Articular chondrocyte of knee joint (primary cell): ENCODE data around the gene CD300LG. TPM values are rescaled to one million over a fixed set of nuclear protein-coding genes. Genes with fewer than 3 reads are reported as not detected.

Experiments
- total RNA-seq: library from RNA; depleted of rRNA; stranded (reverse); fragments of >200 nt; gene quantifications from 2 replicates; pipeline ENCODE4 v1.2.3, GENCODE V29; 2012

CD300LG gene, protein sequence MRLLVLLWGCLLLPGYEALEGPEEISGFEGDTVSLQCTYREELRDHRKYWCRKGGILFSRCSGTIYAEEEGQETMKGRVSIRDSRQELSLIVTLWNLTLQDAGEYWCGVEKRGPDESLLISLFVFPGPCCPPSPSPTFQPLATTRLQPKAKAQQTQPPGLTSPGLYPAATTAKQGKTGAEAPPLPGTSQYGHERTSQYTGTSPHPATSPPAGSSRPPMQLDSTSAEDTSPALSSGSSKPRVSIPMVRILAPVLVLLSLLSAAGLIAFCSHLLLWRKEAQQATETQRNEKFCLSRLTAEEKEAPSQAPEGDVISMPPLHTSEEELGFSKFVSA
- total RNA-seq = not detected in 2 replicates

DNA sequence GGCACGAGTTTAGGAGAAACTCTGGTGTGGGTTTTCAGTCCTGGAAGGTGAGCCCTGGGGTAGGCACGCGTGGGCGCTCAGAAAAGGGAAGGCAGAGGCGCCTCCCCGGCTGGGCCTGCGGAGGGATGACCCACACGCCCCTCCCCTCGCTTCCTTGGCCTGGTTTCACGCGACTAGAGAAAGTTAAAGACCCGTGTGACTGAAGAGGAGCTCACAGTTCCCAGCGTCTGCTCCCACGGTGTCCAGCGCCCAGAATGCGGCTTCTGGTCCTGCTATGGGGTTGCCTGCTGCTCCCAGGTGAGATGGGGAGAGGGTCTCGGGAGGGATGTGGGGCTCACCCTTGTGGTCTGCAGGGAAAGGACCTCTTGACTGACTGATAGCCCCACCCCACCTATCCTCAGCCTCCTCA lies at the start of gene CD300LG:
Gene CD300LG, plus strand, starts transcription at position 214 of the 409 bp plus-strand sequence. Its CDS starts 41 bp downstream, at position 255.

DNA sequence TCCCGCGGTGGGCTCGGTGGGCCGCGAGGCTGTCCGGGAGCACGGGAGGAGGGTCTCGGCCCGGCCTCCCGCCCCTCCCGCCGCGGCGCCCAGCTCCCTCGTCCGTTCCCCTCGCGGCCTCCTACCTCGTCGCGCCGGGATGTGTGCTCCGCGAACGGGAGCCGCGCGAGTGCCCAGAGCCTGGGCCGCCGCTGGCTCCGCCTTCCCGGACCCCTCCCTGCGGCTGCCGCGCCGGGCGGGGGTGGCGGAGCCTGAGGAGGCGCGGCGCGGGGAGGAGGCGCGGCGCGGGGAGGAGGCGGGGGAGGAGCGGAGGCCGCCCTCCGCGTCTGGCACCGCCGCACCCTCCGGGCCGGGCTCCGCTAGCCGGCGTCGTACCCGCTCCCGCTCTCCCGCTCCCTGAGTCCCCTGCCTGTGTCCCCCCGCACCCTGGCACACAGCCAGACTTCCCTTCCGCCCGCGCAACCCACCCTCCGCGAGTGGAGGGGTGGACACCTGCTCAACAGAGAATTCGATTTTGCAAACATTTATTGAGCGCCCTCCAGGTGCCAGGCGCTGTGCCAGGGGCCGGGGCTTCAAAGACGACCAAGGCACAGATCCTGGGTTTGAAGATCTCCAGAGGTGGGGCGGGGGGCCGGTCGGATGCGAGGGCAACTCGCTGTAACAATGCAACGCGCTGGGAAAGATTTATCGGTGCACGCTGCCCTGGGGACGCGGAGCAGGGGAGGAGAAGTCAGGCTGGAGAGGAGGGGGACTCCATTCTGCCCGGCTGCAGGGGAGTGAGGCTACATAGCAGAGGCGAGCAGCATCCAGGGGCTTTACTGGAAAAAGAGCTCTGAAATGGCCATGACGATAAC lies 13.8 kb upstream of the CD300LG start, which contains the start of gene MPP3:
Gene MPP3, minus strand, starts transcription at position 171 of the 854 bp plus-strand sequence. CDS start 1,240 bp downstream, outside the sequence.

DNA sequence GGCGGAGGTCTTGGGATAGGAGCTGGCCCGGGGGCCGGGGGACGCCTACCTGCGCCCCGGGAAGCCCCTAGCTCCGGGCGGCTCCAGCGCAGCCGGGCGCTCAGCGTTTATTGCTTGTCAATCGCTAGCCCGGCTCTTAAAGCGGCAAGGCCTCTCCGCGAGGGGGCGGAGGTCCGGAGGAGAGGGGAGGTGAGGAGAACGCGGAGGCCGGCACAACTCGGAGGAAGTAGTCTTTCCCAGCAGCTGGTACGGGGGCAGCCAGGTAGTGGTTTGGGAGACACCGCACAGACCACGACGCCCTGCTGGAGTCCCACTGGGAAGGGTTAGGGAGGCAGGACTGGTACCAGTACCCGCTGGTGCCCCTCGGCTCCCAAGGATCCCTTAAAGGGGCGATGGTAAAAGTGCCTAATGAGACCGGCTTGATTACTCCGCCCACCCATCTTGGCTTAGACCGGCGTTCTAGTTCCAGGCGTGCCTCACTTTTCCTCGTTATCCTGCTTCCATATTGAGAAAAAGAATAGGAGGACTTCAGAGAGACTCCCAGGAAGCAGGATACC lies 60.5 kb downstream of the CD300LG start, which contains the start of gene MPP2:
Gene MPP2, minus strand, starts transcription at position 112 of the 557 bp plus-strand sequence. CDS start 3,076 bp downstream, outside the sequence.

Other genes with a start within 250 kb of the CD300LG start
- 0.11 and 0.26 TPM in 2 replicates for gene MEOX1, start 185.3 kb upstream of the CD300LG start, total RNA-seq
- not detected in 2 replicates for gene SOST, start 88.4 kb upstream of the CD300LG start, total RNA-seq
- 52.2 and 58.4 TPM in 2 replicates for gene DUSP3, start 68.2 kb upstream of the CD300LG start, total RNA-seq
- not detected in 2 replicates for gene CFAP97D1, start 66.7 kb upstream of the CD300LG start, total RNA-seq
- gene MPP3, start 14.0 kb upstream of the CD300LG start, total RNA-seq = 8.2 and 8.6 TPM in 2 replicates
- 3.7 and 3.9 TPM in 2 replicates for gene MPP2, start 60.4 kb downstream of the CD300LG start, total RNA-seq
- gene PPY, start 95.3 kb downstream of the CD300LG start, total RNA-seq = not detected in 2 replicates
- gene PYY, start 106.8 kb downstream of the CD300LG start, total RNA-seq = 0.11 and 0.13 TPM in 2 replicates
- 0.43 and 0.65 TPM in 2 replicates for gene NAGS, start 157.4 kb downstream of the CD300LG start, total RNA-seq
- 25.3 and 33.9 TPM in 2 replicates for gene TMEM101, start 167.8 kb downstream of the CD300LG start, total RNA-seq
- gene LSM12, start 219.5 kb downstream of the CD300LG start, total RNA-seq = 68.2 and 77.1 TPM in 2 replicates
- gene G6PC3, start 223.6 kb downstream of the CD300LG start, total RNA-seq = 27.2 and 29.8 TPM in 2 replicates